Large intestine (tissue), 3 donors: ENCODE data around the gene VSX2. TPM values are rescaled to one million over a fixed set of nuclear protein-coding genes. Genes with fewer than 3 reads are reported as not detected.

ENCODE experiments used
- DNase-seq, 2 donors: peaks; one replicate each; pipeline versions ENCODE4 v3.0.0 to v3.0.0-alpha.2; 2013
- H3K27ac ChIP-seq: one replicate; pipeline ENCODE4 v1.5.1; 2013; ENCODE audit warnings: low read length
- H3K27me3 ChIP-seq: 2 replicates; pipeline ENCODE4 v1.6.1; 2013; ENCODE audit warnings: low read length; ENCODE audit not compliant: control insufficient read depth, insufficient read depth
- H3K36me3 ChIP-seq: 2 replicates; pipeline ENCODE4 v1.6.1; 2013; ENCODE audit warnings: low read length; ENCODE audit not compliant: control insufficient read depth, insufficient read depth
- H3K4me1 ChIP-seq: one replicate; pipeline ENCODE4 v1.6.1; 2013; ENCODE audit warnings: low read length; ENCODE audit not compliant: control insufficient read depth, insufficient read depth
- H3K4me3 ChIP-seq: one replicate; pipeline ENCODE4 v1.5.1; 2013; ENCODE audit warnings: low read length
- H3K9me3 ChIP-seq: one replicate; pipeline ENCODE4 v1.6.1; 2013; ENCODE audit warnings: mild to moderate bottlenecking, low read depth, low read length, moderate library complexity; ENCODE audit not compliant: control insufficient read depth
- WGBS: methylation state at CpG from one replicate; pipeline ENCODE4 v1.1.5; 2013; ENCODE audit warnings: low lambda C conversion rate; ENCODE audit not compliant: insufficient coverage; 5-methylcytosine and 5-hydroxymethylcytosine counted together
- polyA plus RNA-seq: library from polyadenylated mRNA; unstranded; fragments of 120-200 nt; gene quantifications from one replicate; pipeline ENCODE4 v1.2.1, GENCODE V29; 2013

The VSX2 gene
- polyA plus RNA-seq, 1 donor = not detected

GRCh38 chr14:74301594-74302151 is 62.4 kb downstream of the VSX2 start:
- no CpG with 5 or more reads among the region's 22 CpGs for WGBS
- Histone ChIP-seq H3K4me1 (peaks cover 20% of the 10 kb centered on the region), H3K9me3 (no peaks in the 10 kb centered on the region), H3K4me3 (peak overlapping the region; percentile 85), H3K27ac (peak overlapping the region; percentile 90), H3K27me3 (no peaks in the 10 kb centered on the region), H3K36me3 (peaks cover 31% of the 10 kb centered on the region)
- no peak for DNase-seq

DNA sequence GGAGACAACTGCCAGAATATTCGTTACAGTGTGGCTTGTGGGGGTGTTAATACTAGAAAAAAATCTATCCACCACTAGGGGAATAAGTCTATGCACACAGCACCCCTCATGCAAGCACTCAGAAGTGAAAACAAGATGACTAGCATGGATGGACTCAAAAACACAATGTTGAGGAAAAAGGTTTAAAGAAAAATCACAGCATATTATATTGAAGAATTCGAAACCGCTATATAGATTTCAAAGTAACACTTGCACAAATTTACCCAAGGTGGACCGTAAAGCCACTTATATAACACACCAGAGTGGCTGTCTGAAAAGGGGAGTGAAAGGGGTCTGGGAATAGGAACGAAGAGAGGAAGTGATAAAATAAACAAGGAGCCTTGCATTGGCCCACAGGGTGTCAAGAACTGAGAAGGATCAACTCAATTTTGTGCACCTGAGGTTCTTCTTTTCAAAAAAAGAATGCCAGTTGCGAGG is 62.9 kb downstream of the VSX2 start:
- H3K27ac ChIP-seq = peak overlapping the region; percentile 90
- H3K36me3 ChIP-seq = peaks cover 26% of the 10 kb centered on the region
- peak overlapping the region; percentile 85 for H3K4me3 ChIP-seq
- peak in 1 of 2 donors; percentile 64 for DNase-seq
- 0% methylated on average over 3 of the region's 6 CpGs for WGBS
- no peaks in the 10 kb centered on the region for H3K9me3 ChIP-seq
- H3K4me1 ChIP-seq = peaks cover 15% of the 10 kb centered on the region
- H3K27me3 ChIP-seq = no peaks in the 10 kb centered on the region

DNA sequence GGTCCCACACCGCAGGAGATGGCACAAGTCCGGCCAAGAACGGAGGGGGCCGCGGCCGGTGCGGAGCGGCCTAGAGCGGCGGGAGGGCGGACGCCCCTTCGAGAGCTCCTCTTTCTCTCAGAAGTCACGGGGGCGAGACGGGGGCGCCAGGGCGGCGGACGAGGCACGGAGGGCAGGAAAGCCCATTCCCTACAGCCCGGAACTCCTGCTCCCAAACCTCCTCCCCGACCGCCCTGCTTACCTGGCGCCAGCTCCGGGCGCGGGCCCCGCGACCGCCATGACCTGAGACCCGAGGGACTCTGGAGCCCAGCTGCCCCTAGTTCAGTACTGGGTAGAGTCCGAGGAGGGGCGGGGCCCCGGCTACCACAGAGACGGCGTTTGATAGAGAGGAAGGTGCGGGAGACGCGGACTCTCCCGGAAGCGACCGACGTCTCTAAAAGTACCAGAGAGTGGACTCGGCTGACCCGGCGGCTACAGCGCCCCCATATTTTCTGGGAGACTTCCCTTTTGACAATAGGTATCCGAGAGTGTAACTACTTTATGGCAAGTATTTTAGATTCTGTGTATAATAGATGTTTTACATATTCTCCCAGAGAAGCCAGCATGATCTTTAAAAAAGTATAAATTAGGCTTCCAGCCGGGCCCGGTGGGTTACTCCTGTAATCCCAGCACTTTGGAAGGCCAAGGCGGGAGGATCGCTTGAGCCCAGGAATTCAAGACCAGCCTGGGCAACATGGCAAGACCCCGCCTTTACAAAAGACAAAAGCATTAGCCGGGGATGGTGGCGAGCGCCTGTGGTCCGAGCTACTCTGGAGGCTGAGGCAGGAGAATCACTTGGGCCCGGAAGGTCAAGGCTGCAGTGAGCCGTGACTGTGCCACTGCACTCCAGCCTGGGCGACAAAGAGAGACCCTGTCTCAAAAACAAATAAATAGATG is 63.7 kb downstream of the VSX2 start, which contains the start of gene ABCD4:
Gene ABCD4 (minus strand): TSS at position 301 of the 936 bp plus-strand sequence. CDS start 22 bp downstream, at position 279.
- no peaks in the 10 kb centered on the region for H3K27me3 ChIP-seq
- peak within 1 kb of the TSS; percentile 90 for H3K27ac ChIP-seq
- DNase-seq = peak; percentile 92 to 96
- peak within 1 kb of the TSS; percentile 85 for H3K4me3 ChIP-seq
- no peaks in the 10 kb centered on the region for H3K9me3 ChIP-seq
- H3K4me1 ChIP-seq = peaks cover 13% of the 10 kb centered on the region
- H3K36me3 ChIP-seq = peaks cover 19% of the 10 kb centered on the region
- no CpG with 5 or more reads among the region's 61 CpGs for WGBS

DNA sequence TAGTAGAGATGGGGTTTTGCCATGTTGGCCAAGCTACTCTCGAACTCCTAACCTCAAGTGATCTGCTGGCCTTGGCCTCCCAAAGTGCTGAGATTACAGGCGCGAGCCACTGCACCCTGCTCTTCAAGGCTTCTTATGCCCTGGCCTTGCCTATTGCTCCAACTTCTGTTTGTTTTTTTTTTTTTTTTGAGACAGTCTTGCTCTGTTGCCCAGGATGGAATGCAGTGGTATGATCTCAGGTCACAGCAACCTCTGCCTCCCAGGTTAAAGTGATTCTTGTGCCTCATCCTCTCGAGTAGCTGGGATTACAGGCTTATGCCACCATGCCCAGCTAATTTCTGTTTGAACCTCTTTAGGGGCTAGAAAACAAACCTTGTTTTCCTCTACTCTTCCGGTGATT is 69.4 kb downstream of the VSX2 start:
- no peaks in the 10 kb centered on the region for H3K27me3 ChIP-seq
- H3K27ac ChIP-seq = no peak overlapping the region
- WGBS = 80% methylated on average over 1 of the region's 5 CpGs

GRCh38 chr14:74309125-74310022 is 70.1 kb downstream of the VSX2 start:
- H3K4me3 ChIP-seq = no peak overlapping the region
- WGBS = 100% methylated on average over 1 of the region's 8 CpGs
- H3K4me1 ChIP-seq = no peaks in the 10 kb centered on the region
- no peaks in the 10 kb centered on the region for H3K36me3 ChIP-seq
- H3K27ac ChIP-seq = no peak overlapping the region
- H3K27me3 ChIP-seq = no peaks in the 10 kb centered on the region
- no peak for DNase-seq
- no peaks in the 10 kb centered on the region for H3K9me3 ChIP-seq

More for the DNA sequence above, 69.4 kb downstream of the VSX2 start:
- no peak overlapping the region for H3K4me3 ChIP-seq
- H3K4me1 ChIP-seq = no peaks in the 10 kb centered on the region
- H3K9me3 ChIP-seq = no peaks in the 10 kb centered on the region
- H3K36me3 ChIP-seq = no peaks in the 10 kb centered on the region
- no peak for DNase-seq

GRCh38 chr14:74312161-74312560 is 72.9 kb downstream of the VSX2 start:
- Histone ChIP-seq H3K4me3 (no peak overlapping the region), H3K36me3 (no peaks in the 10 kb centered on the region), H3K9me3 (no peaks in the 10 kb centered on the region), H3K27ac (no peak overlapping the region), H3K27me3 (no peaks in the 10 kb centered on the region), H3K4me1 (peaks cover 9% of the 10 kb centered on the region)
- no CpG with 5 or more reads among the region's 2 CpGs for WGBS
- no peak for DNase-seq

Other genes with a start within 250 kb of the VSX2 start
- 75.2 TPM for gene ENTPD5, start 220.2 kb upstream of the VSX2 start, polyA plus RNA-seq
- 6.9 TPM for gene BBOF1, start 220.1 kb upstream of the VSX2 start, polyA plus RNA-seq
- 24.7 TPM for gene ALDH6A1, start 155.0 kb upstream of the VSX2 start, polyA plus RNA-seq
- gene LIN52, start 154.5 kb upstream of the VSX2 start, polyA plus RNA-seq = 11.1 TPM
- gene ABCD4, start 63.5 kb downstream of the VSX2 start, polyA plus RNA-seq = 138 TPM
- gene VRTN, start 109.0 kb downstream of the VSX2 start, polyA plus RNA-seq = 0.69 TPM
- gene SYNDIG1L, start 186.8 kb downstream of the VSX2 start, polyA plus RNA-seq = 0.10 TPM